GM23338 (cell line): ENCODE measurements around the gene COX6B2. TPM values are rescaled to one million over a fixed set of nuclear protein-coding genes. Genes with fewer than 3 reads are reported as not detected.

ENCODE experiments used
- ATAC-seq: fragments of 200-7000 bp; cut with Tn5 transposase; 3 replicates; pipeline ENCODE4 v1.9.1; 2020
- DNase-seq: peaks from one replicate; pipeline ENCODE4 v3.0.0-alpha.2; 2015; ENCODE audit warnings: low spot score
- H2AFZ ChIP-seq: fragments of 200-600 bp; sonication (generic); 2 replicates; pipeline ENCODE4 v1.8.0; 2016; ENCODE audit warnings: antibody characterized with exemption, mild to moderate bottlenecking, moderate library complexity
- H3F3A ChIP-seq: fragments of 200-600 bp; sonication (generic); replicated peaks from 2 replicates; pipeline ENCODE4 v1.8.0; 2017; ENCODE audit warnings: antibody characterized with exemption, mixed run types, low read depth
- H3K27ac ChIP-seq: fragments of 200-600 bp; sonication (generic); 2 replicates; pipeline ENCODE4 v1.6.1; 2016; ENCODE audit warnings: low read depth
- H3K27me3 ChIP-seq: fragments of 200-600 bp; sonication (generic); 2 replicates; pipeline ENCODE4 v1.8.0; 2016; ENCODE audit warnings: mild to moderate bottlenecking, mixed run types, moderate library complexity; ENCODE audit not compliant: insufficient read depth
- H3K36me3 ChIP-seq: fragments of 200-600 bp; sonication (generic); 2 replicates; pipeline ENCODE4 v1.8.0; 2016; ENCODE audit warnings: mild to moderate bottlenecking; ENCODE audit not compliant: insufficient read depth
- H3K4me1 ChIP-seq: fragments of 200-600 bp; sonication (generic); 2 replicates; pipeline ENCODE4 v1.8.0; 2016; ENCODE audit warnings: mild to moderate bottlenecking, moderate library complexity; ENCODE audit not compliant: insufficient read depth
- H3K4me2 ChIP-seq: fragments of 200-600 bp; sonication (generic); 2 replicates; pipeline ENCODE4 v1.7.1; 2017; ENCODE audit warnings: mixed run types
- H3K4me3 ChIP-seq: fragments of 200-600 bp; sonication (generic); 2 replicates; pipeline ENCODE4 v1.6.1; 2016; ENCODE audit warnings: mixed run types
- H3K79me2 ChIP-seq: fragments of 200-600 bp; sonication (generic); replicated peaks from 2 replicates; pipeline ENCODE4 v1.8.0; 2017; ENCODE audit warnings: mild to moderate bottlenecking; ENCODE audit not compliant: insufficient read depth
- H3K9me2 ChIP-seq: fragments of 200-600 bp; sonication (generic); 2 replicates; pipeline ENCODE4 v1.8.0; 2017; ENCODE audit not compliant: insufficient read depth
- H4K20me1 ChIP-seq: fragments of 200-600 bp; sonication (generic); replicated peaks from 2 replicates; pipeline ENCODE4 v1.8.0; 2017; ENCODE audit warnings: mild to moderate bottlenecking; ENCODE audit not compliant: insufficient read depth
- H3K27ac Mint-ChIP-seq: 2 replicates; pipeline ENCODE4 v1.8.0; 2020; ENCODE audit warnings: inconsistent platforms, mild to moderate bottlenecking, moderate library complexity, mixed read lengths
- H3K27me3 Mint-ChIP-seq: 3 replicates; pipeline ENCODE4 v1.8.0; 2022; ENCODE audit warnings: low read depth, mild to moderate bottlenecking, moderate library complexity, mixed read lengths, inconsistent platforms; ENCODE audit not compliant: insufficient read depth, poor library complexity
- H3K36me3 Mint-ChIP-seq: 3 replicates; pipeline ENCODE4 v1.8.0; 2021; ENCODE audit warnings: low read depth, mild to moderate bottlenecking, inconsistent platforms, moderate library complexity, mixed read lengths
- H3K4me1 Mint-ChIP-seq: 3 replicates; pipeline ENCODE4 v1.8.0; 2020; ENCODE audit warnings: mild to moderate bottlenecking, inconsistent platforms, mixed read lengths
- H3K4me3 Mint-ChIP-seq: 3 replicates; pipeline ENCODE4 v1.8.0; 2021; ENCODE audit warnings: moderate library complexity, mild to moderate bottlenecking, inconsistent platforms, mixed read lengths
- H3K9me3 Mint-ChIP-seq: 3 replicates; pipeline ENCODE4 v1.8.0; 2020; ENCODE audit warnings: moderate library complexity, mild to moderate bottlenecking, inconsistent platforms, mixed read lengths
- CTCF ChIP-seq, 2 experiments: fragments of 200-600 bp in 1 of 2; sonication (generic) in 1 of 2; conservative IDR thresholded peaks; 2 replicates each; pipeline versions ENCODE4 v1.5.1 to v1.6.1; 2016 to 2017; ENCODE audit warnings: antibody characterized with exemption in 2 of 2, low read depth in 2 of 2, mild to moderate bottlenecking in 2 of 2, moderate library complexity in 1 of 2
- ETS1 ChIP-seq: IDR thresholded peaks from 2 replicates; pipeline ENCODE4 v1.6.1; 2016; ENCODE audit warnings: antibody characterized with exemption
- EZH2phosphoT487 ChIP-seq: fragments of 200-600 bp; sonication (generic); IDR thresholded peaks from one replicate; pipeline ENCODE4 v1.8.1; 2018; ENCODE audit warnings: antibody characterized with exemption; ENCODE audit not compliant: unreplicated experiment
- JUNB ChIP-seq: IDR thresholded peaks from one replicate; pipeline ENCODE4 v1.6.1; 2016; ENCODE audit warnings: antibody characterized with exemption; ENCODE audit not compliant: unreplicated experiment
- POLR2AphosphoS5 ChIP-seq: IDR thresholded peaks from 2 replicates; pipeline ENCODE4 v1.6.1; 2016; ENCODE audit warnings: antibody characterized with exemption, low read depth
- REST ChIP-seq: IDR thresholded peaks from one replicate; pipeline ENCODE4 v1.6.1; 2018; ENCODE audit warnings: antibody characterized with exemption; ENCODE audit not compliant: unreplicated experiment
- STAT1 ChIP-seq: IDR thresholded peaks from one replicate; pipeline ENCODE4 v1.6.1; 2016; ENCODE audit warnings: antibody characterized with exemption; ENCODE audit not compliant: unreplicated experiment
- ZNF114 ChIP-seq: fragments of 250-450 bp; sonication (Bioruptor Pico); IDR thresholded peaks from 2 replicates; pipeline ENCODE4 v1.5.0; 2020; ENCODE audit warnings: mild to moderate bottlenecking, moderate library complexity
- ZNF331 ChIP-seq: fragments of 250-450 bp; sonication (Bioruptor Pico); IDR thresholded peaks from 2 replicates; pipeline ENCODE4 v1.5.0; 2020; ENCODE audit warnings: low read depth, mild to moderate bottlenecking, moderate library complexity
- ZNF462 ChIP-seq: fragments of 250-450 bp; sonication (Bioruptor Pico); IDR thresholded peaks from 2 replicates; pipeline ENCODE4 v1.5.0; 2020; ENCODE audit warnings: mild to moderate bottlenecking, moderate library complexity
- polyA plus RNA-seq: library from polyadenylated mRNA; unstranded; fragments of >200 nt; fragmentation: Nextera tagmentation; extraction: Ambion mirVana; gene quantifications from 2 replicates; pipeline ENCODE4 v1.2.1, GENCODE V29; 2016
- total RNA-seq: library from RNA; depleted of rRNA; stranded (reverse); fragments of >200 nt; shearing (Covaris generic); gene quantifications from 2 replicates; pipeline ENCODE4 v1.2.3, GENCODE V29; 2014

Gene COX6B2
- total and polyA plus RNA-seq, 2 experiments from 2014 or later = 2.7 to 5.3 TPM

- no peaks in the 10 kb centered on the region; the same call in 2 of the 3 replicates for H3K9me3 Mint-ChIP-seq
- peaks cover 12% of the 10 kb centered on the region for H3K27me3 Mint-ChIP-seq
- H3F3A ChIP-seq = 0 out of 2 replicates have a peak, but pooled peaks cover 4% of the 10 kb centered on the region
- no peak overlapping the region for H3K27ac ChIP-seq
- no peaks in the 10 kb centered on the region for H3K9me2 ChIP-seq
- H3K4me2 ChIP-seq = no peak overlapping the region
- H2AFZ ChIP-seq = no peak overlapping the region
- no peak overlapping the region for H3K4me3 ChIP-seq
- H3K4me1 Mint-ChIP-seq = peaks cover 15% of the 10 kb centered on the region
- H3K79me2 ChIP-seq = no peaks in the 10 kb centered on the region
- no peak for TF ChIP-seq JUNB
- TF ChIP-seq CTCF (conservative IDR thresholded peaks at IDR 0.05; ENCODE audit: low read depth in 2 of 2) = no peak
- TF ChIP-seq STAT1 = no peak
- no peak for TF ChIP-seq ZNF462 (CRISPR knock-in tag)
- no peak for TF ChIP-seq ETS1
- no peak for TF ChIP-seq ZNF114 (CRISPR knock-in tag)
- no peak for TF ChIP-seq ZNF331
- no peak for TF ChIP-seq POLR2AphosphoS5
- no peak for TF ChIP-seq REST
- no peak for TF ChIP-seq EZH2phosphoT487
- no peak overlapping the region for H3K27ac Mint-ChIP-seq
- H3K36me3 ChIP-seq = no peaks in the 10 kb centered on the region
- H3K27me3 ChIP-seq = no peaks in the 10 kb centered on the region
- ATAC-seq (no peak), DNase-seq (no peak)
- H4K20me1 ChIP-seq = no peaks in the 10 kb centered on the region; the same call in 1 of the 2 replicates
- H3K4me3 Mint-ChIP-seq = no peak overlapping the region; the same call in 2 of the 3 replicates
- H3K36me3 Mint-ChIP-seq = no peaks in the 10 kb centered on the region
- peaks cover 5% of the 10 kb centered on the region; the same call in 1 of the 2 replicates for H3K4me1 ChIP-seq
These were observed 32.9 kb downstream of the COX6B2 start for GRCh38 chr19:55321466-55322137.
